GM12874 (cell line): Measurements from ENCODE around the gene LTBP2.

Experiments used
- CTCF ChIP-seq: IDR thresholded peaks from 2 replicates; pipeline ENCODE4 v1.5.1; 2011; ENCODE audit warnings: low read depth, mild to moderate bottlenecking, control low read depth, low read length, moderate library complexity; ENCODE audit not compliant: insufficient read depth

LTBP2 gene

DNA sequence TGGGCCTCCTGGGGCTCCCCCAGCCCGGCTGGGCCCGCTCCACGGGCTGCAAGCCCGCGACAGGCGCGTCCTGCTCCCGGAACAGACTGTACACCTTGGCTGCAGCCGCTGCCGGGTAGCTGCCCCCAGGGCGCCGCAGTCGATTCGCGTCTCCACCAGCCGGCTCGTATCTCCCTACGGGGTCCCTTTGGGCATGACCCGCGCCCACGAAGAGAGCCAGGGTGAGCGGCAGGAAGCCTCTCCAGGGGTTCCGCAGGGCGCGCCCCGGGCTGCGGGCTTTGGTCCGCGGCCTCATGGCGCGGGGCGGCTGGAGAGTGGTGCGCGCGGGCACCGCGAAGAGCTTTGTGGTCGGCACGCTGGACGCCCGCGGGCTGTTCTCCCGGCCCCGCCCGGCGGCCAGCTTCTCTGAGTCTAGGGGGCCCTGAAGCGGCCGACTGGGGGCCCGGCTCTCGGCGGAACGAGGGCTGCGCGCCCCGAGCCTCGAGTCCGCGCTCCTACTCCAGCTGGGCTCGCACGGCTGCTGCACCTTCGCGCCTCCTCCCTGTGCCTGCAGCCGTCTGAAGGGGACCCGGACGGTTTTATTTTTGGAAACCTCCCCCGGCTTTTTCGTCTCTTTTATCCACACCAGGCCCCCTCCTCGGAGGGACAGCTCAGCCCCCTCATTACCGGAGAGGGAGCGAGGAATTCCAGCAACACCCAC lies at the start of gene LTBP2:
TSS of gene LTBP2 (minus strand) at position 588 of the 700 bp plus-strand sequence. CDS start at position 295, 293 bp downstream.
- TF ChIP-seq CTCF = no peak

- TF ChIP-seq CTCF = no peak
Observed at GRCh38 chr14:74660863-74661262, 48.8 kb upstream of the LTBP2 start.

DNA sequence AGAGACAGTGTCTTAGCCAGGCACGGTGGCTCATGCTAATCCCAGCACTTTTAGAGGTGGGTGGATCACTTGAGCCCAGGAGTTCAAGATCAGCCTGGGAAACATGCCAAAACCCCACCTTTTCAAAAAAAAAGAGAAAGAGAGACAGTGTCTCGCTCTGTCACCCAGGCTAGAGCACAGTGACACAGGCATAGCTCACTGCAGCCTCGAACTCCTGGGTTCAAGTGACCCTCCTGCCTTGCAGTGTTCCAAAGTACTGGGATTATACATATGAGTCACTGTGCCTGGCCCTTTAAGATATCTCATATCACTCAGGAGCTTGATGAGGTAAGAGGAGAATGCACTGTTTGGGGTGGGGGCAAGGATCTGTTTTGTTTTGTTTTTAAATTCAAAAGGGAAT lies 48.1 kb upstream of the LTBP2 start:
- no peak for TF ChIP-seq CTCF

DNA sequence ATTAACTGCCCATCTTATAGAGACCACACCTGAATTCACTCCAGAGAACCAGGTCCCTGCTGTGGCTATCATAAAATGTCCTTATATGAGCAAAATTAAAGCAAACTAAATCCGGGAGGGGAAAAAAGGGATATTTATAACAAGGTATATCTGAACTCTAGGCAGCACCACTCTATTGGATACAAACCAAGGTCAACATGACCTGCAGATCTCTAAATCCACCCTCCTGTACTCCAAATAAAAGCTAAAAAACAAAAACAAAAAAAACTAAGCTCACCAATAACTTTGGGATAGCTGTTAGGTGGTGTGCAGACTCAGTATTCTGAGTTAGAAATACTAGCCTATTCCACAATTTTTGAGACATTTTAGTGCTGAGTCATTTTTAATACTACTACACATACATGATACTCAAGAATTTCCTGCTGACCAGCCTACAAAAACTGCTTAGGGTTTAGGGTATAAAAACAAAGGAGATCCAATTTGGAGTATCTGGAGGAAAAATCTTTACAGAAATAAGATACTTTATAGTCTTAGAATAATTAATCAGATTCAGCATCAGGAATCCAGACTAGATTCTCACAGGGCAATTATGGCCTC lies 46.6 kb upstream of the LTBP2 start:
- TF ChIP-seq CTCF = no peak

GRCh38 chr14:74656964-74657363 lies 44.9 kb upstream of the LTBP2 start:
- no peak for TF ChIP-seq CTCF

GRCh38 chr14:74655599-74656395 lies 43.8 kb upstream of the LTBP2 start:
- no peak for TF ChIP-seq CTCF

- TF ChIP-seq CTCF = no peak
Observed at GRCh38 chr14:74654931-74655330, 42.9 kb upstream of the LTBP2 start.
